Measurements from ENCODE around the gene C10orf143. TPM values are rescaled to one million over a fixed set of nuclear protein-coding genes. Genes with fewer than 3 reads are reported as not detected.

Gene C10orf143
- total RNA-seq, 1 donor, result 2.5 TPM

DNA sequence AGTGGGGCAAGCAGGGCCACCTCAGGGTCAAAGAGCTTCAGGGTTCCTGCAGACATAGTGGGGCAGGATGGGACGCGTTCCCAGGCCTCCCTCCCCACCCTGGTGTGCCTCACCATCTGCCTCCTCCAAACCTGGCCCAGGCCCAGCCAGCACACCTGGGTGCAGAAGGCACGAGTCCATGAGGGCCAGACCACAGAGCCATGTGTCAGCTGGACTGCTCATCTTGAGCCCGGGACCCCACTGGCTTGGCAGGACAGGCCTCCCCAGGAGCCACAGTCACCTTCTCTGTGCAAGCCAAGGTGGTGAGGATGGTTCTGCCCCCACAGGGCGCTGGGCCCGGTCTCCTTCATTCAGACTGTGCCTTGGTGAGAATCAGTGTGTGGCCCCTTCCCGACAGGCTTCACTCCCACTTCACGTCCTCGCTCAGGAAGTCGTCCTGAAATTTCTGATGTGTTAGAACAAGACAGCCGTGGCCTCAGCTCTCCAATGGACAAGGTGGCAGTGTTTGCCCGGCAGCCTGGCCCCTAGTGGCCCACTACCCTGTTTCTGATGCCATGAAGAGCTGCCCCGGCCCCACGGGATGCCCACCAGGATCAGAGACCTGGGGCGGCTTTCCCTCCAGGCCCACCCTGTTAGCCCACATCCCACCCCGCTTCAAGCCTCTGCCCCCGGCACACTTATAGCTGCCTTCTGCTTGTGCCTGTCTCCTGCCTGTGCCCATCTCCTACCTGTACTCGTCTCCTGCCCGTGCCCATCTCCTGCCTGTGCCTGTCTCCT is 87.0 kb downstream of the C10orf143 start:
- peaks cover 38% of the 10 kb centered on the region for H3K4me1 ChIP-seq (ENCODE audit: insufficient read depth, low read length)
- peak; percentile 38 for DNase-seq (ENCODE audit: insufficient read length, low spot score, missing footprints)
- H3K36me3 ChIP-seq (ENCODE audit: insufficient read depth, low read length), result no peaks in the 10 kb centered on the region
- no peak overlapping the region for H2AFZ ChIP-seq (ENCODE audit: low read length)
- H3K4me2 ChIP-seq (ENCODE audit: insufficient read depth, low read length), result no peak overlapping the region
- no peaks in the 10 kb centered on the region for H4K20me1 ChIP-seq (ENCODE audit: insufficient read depth, low read length)
- no peaks in the 10 kb centered on the region for H3K79me2 ChIP-seq (ENCODE audit: insufficient read depth, low read length)
- no peak overlapping the region for H3K4me3 ChIP-seq (ENCODE audit: insufficient read depth, low read length)
- H3K27me3 ChIP-seq (ENCODE audit: insufficient read depth, low read length), result no peaks in the 10 kb centered on the region
- no peaks in the 10 kb centered on the region for H3K9me3 ChIP-seq (ENCODE audit: low read depth, low read length)
- peak overlapping the region; percentile 93 for H3K27ac ChIP-seq (ENCODE audit: low read depth, low read length)
- no peak for TF ChIP-seq CTCF (IDR thresholded peaks at IDR 0.05; ENCODE audit: extremely low read depth, low read depth, low read length)

DNA sequence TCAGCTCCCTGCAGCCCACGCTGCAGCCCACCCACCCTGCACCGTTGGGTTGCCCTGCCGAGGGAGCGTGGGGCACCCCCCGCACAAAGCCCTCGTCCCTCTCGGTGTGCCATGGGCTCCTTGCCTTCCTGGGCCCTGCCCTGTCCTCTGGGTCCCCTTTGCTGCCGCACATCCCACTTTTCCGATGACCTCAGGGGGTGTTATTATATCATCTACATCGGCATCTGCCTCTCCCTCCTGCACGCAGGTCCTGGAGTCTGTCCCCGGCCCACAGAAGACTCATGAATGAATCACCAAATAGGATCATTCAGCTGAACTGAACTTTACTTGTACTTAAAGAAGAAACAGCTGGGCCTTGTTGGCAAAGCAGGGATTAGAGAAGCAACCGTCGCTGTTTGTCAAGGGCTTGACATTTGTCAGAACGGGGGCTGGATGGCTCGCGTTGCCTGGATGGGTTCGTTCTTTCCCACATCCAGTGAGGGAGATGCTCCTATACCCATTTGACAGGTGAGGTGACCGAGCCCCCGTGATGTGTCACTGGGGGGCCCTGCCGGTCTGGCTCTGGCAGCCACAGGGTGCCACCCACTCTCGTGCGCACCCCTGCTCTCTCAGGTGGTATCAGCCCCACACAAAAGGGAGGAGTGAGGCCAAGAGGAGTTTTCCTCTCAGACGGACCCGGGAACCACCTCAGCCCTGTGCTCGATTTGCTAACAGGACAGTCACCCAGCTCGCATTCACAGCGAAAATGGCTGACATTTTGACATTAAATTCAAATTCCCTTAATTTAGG is 87.9 kb downstream of the C10orf143 start:
- Histone ChIP-seq H2AFZ (ENCODE audit: low read length) (peak overlapping the region; percentile 58), H4K20me1 (ENCODE audit: insufficient read depth, low read length) (no peaks in the 10 kb centered on the region), H3K79me2 (ENCODE audit: insufficient read depth, low read length) (no peaks in the 10 kb centered on the region), H3K27ac (ENCODE audit: low read depth, low read length) (peak overlapping the region; percentile 93), H3K9me3 (ENCODE audit: low read depth, low read length) (no peaks in the 10 kb centered on the region), H3K36me3 (ENCODE audit: insufficient read depth, low read length) (no peaks in the 10 kb centered on the region), H3K27me3 (ENCODE audit: insufficient read depth, low read length) (no peaks in the 10 kb centered on the region), H3K4me1 (ENCODE audit: insufficient read depth, low read length) (peaks cover 33% of the 10 kb centered on the region), H3K4me3 (ENCODE audit: insufficient read depth, low read length) (no peak overlapping the region), H3K4me2 (ENCODE audit: insufficient read depth, low read length) (peak overlapping the region; percentile 14)
- no peak for TF ChIP-seq CTCF (IDR thresholded peaks at IDR 0.05; ENCODE audit: extremely low read depth, low read depth, low read length)
- DNase-seq (ENCODE audit: insufficient read length, low spot score, missing footprints), result peak; percentile 98

DNA sequence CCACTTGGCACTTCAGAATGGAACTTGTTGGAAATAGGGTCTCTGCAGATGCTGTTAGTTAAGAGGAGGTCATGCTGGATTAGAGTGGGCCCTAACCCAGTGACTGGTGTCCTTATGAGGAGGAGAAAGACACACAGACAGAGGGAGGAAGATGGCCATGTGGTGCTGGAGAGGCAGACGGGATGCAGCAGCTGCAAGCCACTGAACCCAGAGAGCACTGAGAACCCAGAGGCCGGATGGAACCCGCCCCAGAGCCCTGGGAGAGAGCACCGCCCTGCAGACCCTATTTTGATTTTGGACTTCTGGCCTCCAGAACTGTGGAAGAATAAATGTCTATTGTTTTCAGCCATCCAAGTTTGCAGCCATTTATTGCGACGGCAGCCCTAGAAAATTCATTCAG is 88.5 kb downstream of the C10orf143 start:
- H3K9me3 ChIP-seq (ENCODE audit: low read depth, low read length), result no peaks in the 10 kb centered on the region
- H3K79me2 ChIP-seq (ENCODE audit: insufficient read depth, low read length), result no peaks in the 10 kb centered on the region
- no peak overlapping the region for H3K4me3 ChIP-seq (ENCODE audit: insufficient read depth, low read length)
- peak overlapping the region; percentile 93 for H3K27ac ChIP-seq (ENCODE audit: low read depth, low read length)
- no peaks in the 10 kb centered on the region for H4K20me1 ChIP-seq (ENCODE audit: insufficient read depth, low read length)
- peak; percentile 52 for DNase-seq (ENCODE audit: insufficient read length, low spot score, missing footprints)
- H3K4me2 ChIP-seq (ENCODE audit: insufficient read depth, low read length), result no peak overlapping the region
- no peaks in the 10 kb centered on the region for H3K27me3 ChIP-seq (ENCODE audit: insufficient read depth, low read length)
- H3K36me3 ChIP-seq (ENCODE audit: insufficient read depth, low read length), result no peaks in the 10 kb centered on the region
- no peak for TF ChIP-seq CTCF (IDR thresholded peaks at IDR 0.05; ENCODE audit: extremely low read depth, low read depth, low read length)
- H3K4me1 ChIP-seq (ENCODE audit: insufficient read depth, low read length), result peaks cover 33% of the 10 kb centered on the region
- H2AFZ ChIP-seq (ENCODE audit: low read length), result no peak overlapping the region

GRCh38 chr10:130021383-130021950 is 89.2 kb downstream of the C10orf143 start:
- TF ChIP-seq CTCF (IDR thresholded peaks at IDR 0.05; ENCODE audit: extremely low read depth, low read depth, low read length), result no peak
- peak overlapping the region; percentile 84 for H2AFZ ChIP-seq (ENCODE audit: low read length)

More at GRCh38 chr10:130021383-130021950, 89.2 kb downstream of the C10orf143 start:
- no peaks in the 10 kb centered on the region for H4K20me1 ChIP-seq (ENCODE audit: insufficient read depth, low read length)
- H3K4me2 ChIP-seq (ENCODE audit: insufficient read depth, low read length), result peak overlapping the region; percentile 55
- H3K27ac ChIP-seq (ENCODE audit: low read depth, low read length), result peak overlapping the region; percentile 93
- H3K4me3 ChIP-seq (ENCODE audit: insufficient read depth, low read length), result no peak overlapping the region
- DNase-seq (ENCODE audit: insufficient read length, low spot score, missing footprints), result peak; percentile 97
- no peaks in the 10 kb centered on the region for H3K36me3 ChIP-seq (ENCODE audit: insufficient read depth, low read length)
- H3K9me3 ChIP-seq (ENCODE audit: low read depth, low read length), result no peaks in the 10 kb centered on the region
- H3K27me3 ChIP-seq (ENCODE audit: insufficient read depth, low read length), result no peaks in the 10 kb centered on the region
- no peaks in the 10 kb centered on the region for H3K79me2 ChIP-seq (ENCODE audit: insufficient read depth, low read length)
- H3K4me1 ChIP-seq (ENCODE audit: insufficient read depth, low read length), result peaks cover 33% of the 10 kb centered on the region
